Neural cell (in vitro differentiated cells): ENCODE data around the gene ZNF682. TPM values are rescaled to one million over a fixed set of nuclear protein-coding genes. Genes with fewer than 3 reads are reported as not detected.
"Not testable (repeated sequence)": the region's sequence is repeated elsewhere in the genome, so short reads cannot be mapped to it uniquely, and the experiment has no call there.

Source experiments
- H2AFZ ChIP-seq: fragments of 200-600, 300-800 bp; sonication (generic), shearing (Covaris generic); 2 replicates; pipeline ENCODE4 v1.6.0; 2014; ENCODE audit warnings: low read depth, mild to moderate bottlenecking, antibody characterized with exemption, low read length, moderate library complexity
- H3F3A ChIP-seq: fragments of 200-600 bp; shearing (Covaris generic); 2 replicates; pipeline ENCODE4 v1.6.1; 2016; ENCODE audit warnings: mild to moderate bottlenecking, moderate library complexity, mixed read lengths, antibody characterized with exemption, low read length; ENCODE audit not compliant: insufficient read depth, poor library complexity, severe bottlenecking
- H3K27ac ChIP-seq: fragments of 200-600, 300-800 bp; sonication (generic), shearing (Covaris generic); 2 replicates; pipeline ENCODE4 v1.5.1; 2014; ENCODE audit warnings: mild to moderate bottlenecking, low read length, moderate library complexity
- H3K27me3 ChIP-seq: fragments of 300-800, 200-600 bp; sonication (generic), shearing (Covaris generic); 2 replicates; pipeline ENCODE4 v1.6.0; 2014; ENCODE audit warnings: mild to moderate bottlenecking, low read depth, low read length, moderate library complexity; ENCODE audit not compliant: insufficient read depth
- H3K36me3 ChIP-seq: fragments of 300-800, 200-600 bp; sonication (generic), shearing (Covaris generic); 2 replicates; pipeline ENCODE4 v1.5.1; 2014; ENCODE audit warnings: mild to moderate bottlenecking, antibody characterized with exemption, low read length, moderate library complexity; ENCODE audit not compliant: insufficient read depth
- H3K4me2 ChIP-seq: fragments of 300-800, 200-600 bp; sonication (generic), shearing (Covaris generic); 2 replicates; pipeline ENCODE4 v1.6.0; 2014; ENCODE audit warnings: mild to moderate bottlenecking, low read length
- H3K4me3 ChIP-seq: fragments of 300-800, 200-600 bp; sonication (generic), shearing (Covaris generic); 2 replicates; pipeline ENCODE4 v1.5.1; 2014; ENCODE audit warnings: mild to moderate bottlenecking, low read length, moderate library complexity
- H3K79me2 ChIP-seq: fragments of 200-600 bp; shearing (Covaris generic); replicated peaks from 2 replicates; pipeline ENCODE4 v1.6.0; 2014; ENCODE audit warnings: mild to moderate bottlenecking, low read length, moderate library complexity; ENCODE audit not compliant: insufficient read depth
- H3K9ac ChIP-seq: fragments of 300-800, 200-600 bp; sonication (generic), shearing (Covaris generic); 2 replicates; pipeline ENCODE4 v1.6.1; 2016; ENCODE audit warnings: mild to moderate bottlenecking, low read length, mixed read lengths
- H3K9me2 ChIP-seq: fragments of 200-600 bp; shearing (Covaris generic); 2 replicates; pipeline ENCODE4 v1.6.1; 2016; ENCODE audit warnings: mild to moderate bottlenecking, low read length, mixed read lengths; ENCODE audit not compliant: insufficient read depth
- H3K9me3 ChIP-seq: fragments of 200-600, 300-800 bp; sonication (generic), shearing (Covaris generic); 2 replicates; pipeline ENCODE4 v1.6.1; 2016; ENCODE audit warnings: mild to moderate bottlenecking, mixed run types, low read length, moderate library complexity, mixed read lengths
- H4K20me1 ChIP-seq: fragments of 200-600 bp; shearing (Covaris generic); 2 replicates; pipeline ENCODE4 v1.6.1; 2016; ENCODE audit warnings: mild to moderate bottlenecking, mixed run types; ENCODE audit not compliant: insufficient read depth
- CTCF ChIP-seq: fragments of 450-650 bp; IDR thresholded peaks from 2 replicates; pipeline ENCODE4 v1.5.1; 2014; ENCODE audit warnings: antibody characterized with exemption, mild to moderate bottlenecking, moderate library complexity; ENCODE audit not compliant: poor library complexity, severe bottlenecking
- EP300 ChIP-seq: fragments of 450-650 bp; conservative IDR thresholded peaks from 2 replicates; pipeline ENCODE4 v1.6.1; 2014; ENCODE audit warnings: antibody characterized with exemption, mild to moderate bottlenecking, moderate library complexity; ENCODE audit not compliant: poor library complexity, severe bottlenecking
- EZH2 ChIP-seq: fragments of 200-600, 300-800 bp; shearing (Covaris generic), sonication (generic); IDR thresholded peaks from 2 replicates; pipeline ENCODE4 v1.6.1; 2014; ENCODE audit warnings: antibody characterized with exemption, low read length, borderline replicate concordance, mild to moderate bottlenecking; ENCODE audit not compliant: insufficient read depth, poor library complexity, severe bottlenecking
- MXI1 ChIP-seq: fragments of 450-650 bp; conservative IDR thresholded peaks from 2 replicates; pipeline ENCODE4 v1.6.1; 2014; ENCODE audit warnings: antibody characterized with exemption, mild to moderate bottlenecking; ENCODE audit not compliant: poor library complexity, severe bottlenecking
- RAD21 ChIP-seq: fragments of 450-650 bp; conservative IDR thresholded peaks from 2 replicates; pipeline ENCODE4 v1.6.1; 2014; ENCODE audit warnings: antibody characterized with exemption, mild to moderate bottlenecking, moderate library complexity
- SMC3 ChIP-seq: fragments of 450-650 bp; conservative IDR thresholded peaks from 2 replicates; pipeline ENCODE4 v1.6.1; 2014; ENCODE audit warnings: antibody characterized with exemption, mild to moderate bottlenecking, moderate library complexity; ENCODE audit not compliant: poor library complexity
- TAF1 ChIP-seq: IDR thresholded peaks from 2 replicates; pipeline ENCODE4 v1.6.1; 2012; ENCODE audit warnings: low read depth
- polyA plus RNA-seq: library from polyadenylated mRNA; depleted of rRNA; stranded (reverse); fragments of >200 nt; gene quantifications from 2 replicates; pipeline ENCODE4 v1.2.3, GENCODE V29; 2014

ZNF682 gene
- polyA plus RNA-seq, 1 donor from 2014 or later = 57.1 TPM

- no peak for TF ChIP-seq MXI1
- TF ChIP-seq RAD21 = no peak
- no peak for TF ChIP-seq CTCF
- Histone ChIP-seq H3K36me3 (no peaks in the 10 kb centered on the region), H3K27ac (no peak overlapping the region), H2AFZ (no peak overlapping the region), H3K79me2 (no peaks in the 10 kb centered on the region), H3K4me3 (no peak overlapping the region), H3K9me3 (no peaks in the 10 kb centered on the region), H3K27me3 (no peaks in the 10 kb centered on the region), H3F3A (no peaks in the 10 kb centered on the region), H3K9ac (no peak overlapping the region), H3K4me2 (no peak overlapping the region), H4K20me1 (no peaks in the 10 kb centered on the region), H3K9me2 (no peaks in the 10 kb centered on the region)
Measured at GRCh38 chr19:20072936-20073335, 33.6 kb upstream of the ZNF682 start.

GRCh38 chr19:20070691-20071090 is 31.4 kb upstream of the ZNF682 start:
- TF ChIP-seq EZH2 = no peak
- no peak for TF ChIP-seq EP300
- TF ChIP-seq SMC3 = no peak
- no peak for TF ChIP-seq TAF1
- no peak for TF ChIP-seq CTCF
- no peak for TF ChIP-seq RAD21
- no peaks in the 10 kb centered on the region for H4K20me1 ChIP-seq
- H3K27me3 ChIP-seq = no peaks in the 10 kb centered on the region
- H3K9me3 ChIP-seq = no peaks in the 10 kb centered on the region
- H3F3A ChIP-seq = no peaks in the 10 kb centered on the region
- H3K4me3 ChIP-seq = no peak overlapping the region
- no peaks in the 10 kb centered on the region for H3K79me2 ChIP-seq
- no peak overlapping the region for H2AFZ ChIP-seq
- no peak overlapping the region for H3K9ac ChIP-seq
- H3K36me3 ChIP-seq = no peaks in the 10 kb centered on the region
- H3K27ac ChIP-seq = no peak overlapping the region
- H3K9me2 ChIP-seq = no peaks in the 10 kb centered on the region
- H3K4me2 ChIP-seq = no peak overlapping the region

- H3K9me3 ChIP-seq, H3K27ac ChIP-seq, H3K9ac ChIP-seq, H3K4me2 ChIP-seq, H4K20me1 ChIP-seq, H3K27me3 ChIP-seq, H3K79me2 ChIP-seq, H3F3A ChIP-seq, H3K36me3 ChIP-seq, H3K4me3 ChIP-seq, H3K9me2 ChIP-seq, H2AFZ ChIP-seq: not testable (repeated sequence)
Measured at GRCh38 chr19:20068559-20068958, 29.3 kb upstream of the ZNF682 start.
